ENCODE data around the gene VDAC1. TPM values are rescaled to one million over a fixed set of nuclear protein-coding genes. Genes with fewer than 3 reads are reported as not detected.
"Not testable (repeated sequence)": the region's sequence is repeated elsewhere in the genome, so short reads cannot be mapped to it uniquely, and the experiment has no call there.

VDAC1 gene
- total RNA-seq, 1 experiment from 2014 or later = 368 TPM

GRCh38 chr5:134030303-134030964 lies 25.7 kb upstream of the VDAC1 start:
- not testable (repeated sequence) for DNase-seq; H3K4me3 ChIP-seq (ENCODE audit: insufficient read depth, low read depth, low read length); H3K27me3 ChIP-seq (ENCODE audit: control insufficient read depth, insufficient read depth, low read length); H3K36me3 ChIP-seq (replicated peaks; ENCODE audit: control insufficient read depth, insufficient read depth, low read length)

GRCh38 chr5:134029156-134029555 lies 24.4 kb upstream of the VDAC1 start:
- no peaks in the 10 kb centered on the region for H3K27me3 ChIP-seq (ENCODE audit: control insufficient read depth, insufficient read depth, low read length)
- no peak for DNase-seq
- H3K4me3 ChIP-seq (ENCODE audit: insufficient read depth, low read depth, low read length) = no peak overlapping the region
- H3K36me3 ChIP-seq (replicated peaks; ENCODE audit: control insufficient read depth, insufficient read depth, low read length) = no peaks in the 10 kb centered on the region

- H3K4me3 ChIP-seq (ENCODE audit: insufficient read depth, low read depth, low read length) = no peak overlapping the region
- no peaks in the 10 kb centered on the region for H3K27me3 ChIP-seq (ENCODE audit: control insufficient read depth, insufficient read depth, low read length)
- H3K36me3 ChIP-seq (replicated peaks; ENCODE audit: control insufficient read depth, insufficient read depth, low read length) = no peaks in the 10 kb centered on the region
- no peak for DNase-seq
Observed at GRCh38 chr5:134028496-134028895, 23.7 kb upstream of the VDAC1 start.

GRCh38 chr5:134027288-134027615 lies 22.5 kb upstream of the VDAC1 start:
- Histone ChIP-seq H3K27me3 (ENCODE audit: control insufficient read depth, insufficient read depth, low read length) (no peaks in the 10 kb centered on the region), H3K4me3 (ENCODE audit: insufficient read depth, low read depth, low read length) (no peak overlapping the region), H3K36me3 (replicated peaks; ENCODE audit: control insufficient read depth, insufficient read depth, low read length) (no peaks in the 10 kb centered on the region)
- DNase-seq = no peak

GRCh38 chr5:134026521-134027287 lies 21.9 kb upstream of the VDAC1 start:
- DNase-seq = peak; percentile 91
- no peak overlapping the region for H3K4me3 ChIP-seq (ENCODE audit: insufficient read depth, low read depth, low read length)
- H3K27me3 ChIP-seq (ENCODE audit: control insufficient read depth, insufficient read depth, low read length) = no peaks in the 10 kb centered on the region
- H3K36me3 ChIP-seq (replicated peaks; ENCODE audit: control insufficient read depth, insufficient read depth, low read length) = no peaks in the 10 kb centered on the region

- DNase-seq = no peak
- no peaks in the 10 kb centered on the region for H3K36me3 ChIP-seq (replicated peaks; ENCODE audit: control insufficient read depth, insufficient read depth, low read length)
- H3K4me3 ChIP-seq (ENCODE audit: insufficient read depth, low read depth, low read length) = no peak overlapping the region
- no peaks in the 10 kb centered on the region for H3K27me3 ChIP-seq (ENCODE audit: control insufficient read depth, insufficient read depth, low read length)
Observed at GRCh38 chr5:134025786-134026185, 21.0 kb upstream of the VDAC1 start.

- no peaks in the 10 kb centered on the region for H3K27me3 ChIP-seq (ENCODE audit: control insufficient read depth, insufficient read depth, low read length)
- no peak for DNase-seq
- no peaks in the 10 kb centered on the region for H3K36me3 ChIP-seq (replicated peaks; ENCODE audit: control insufficient read depth, insufficient read depth, low read length)
- H3K4me3 ChIP-seq (ENCODE audit: insufficient read depth, low read depth, low read length) = no peak overlapping the region
Observed at GRCh38 chr5:134024811-134025210, 20.0 kb upstream of the VDAC1 start.

GRCh38 chr5:134022333-134022732 lies 17.6 kb upstream of the VDAC1 start:
- Histone ChIP-seq H3K4me3 (ENCODE audit: insufficient read depth, low read depth, low read length) (no peak overlapping the region), H3K36me3 (replicated peaks; ENCODE audit: control insufficient read depth, insufficient read depth, low read length) (no peaks in the 10 kb centered on the region), H3K27me3 (ENCODE audit: control insufficient read depth, insufficient read depth, low read length) (no peaks in the 10 kb centered on the region)
- no peak for DNase-seq

GRCh38 chr5:134020188-134020587 lies 15.4 kb upstream of the VDAC1 start:
- Histone ChIP-seq H3K36me3 (replicated peaks; ENCODE audit: control insufficient read depth, insufficient read depth, low read length) (no peaks in the 10 kb centered on the region), H3K27me3 (ENCODE audit: control insufficient read depth, insufficient read depth, low read length) (no peaks in the 10 kb centered on the region), H3K4me3 (ENCODE audit: insufficient read depth, low read depth, low read length) (no peak overlapping the region)
- no peak for DNase-seq

GRCh38 chr5:134019636-134020035 lies 14.9 kb upstream of the VDAC1 start:
- Histone ChIP-seq H3K4me3 (ENCODE audit: insufficient read depth, low read depth, low read length) (no peak overlapping the region), H3K36me3 (replicated peaks; ENCODE audit: control insufficient read depth, insufficient read depth, low read length) (no peaks in the 10 kb centered on the region), H3K27me3 (ENCODE audit: control insufficient read depth, insufficient read depth, low read length) (no peaks in the 10 kb centered on the region)
- no peak for DNase-seq

GRCh38 chr5:134018986-134019316 lies 14.2 kb upstream of the VDAC1 start:
- no peak overlapping the region for H3K4me3 ChIP-seq (ENCODE audit: insufficient read depth, low read depth, low read length)

GRCh38 chr5:134018154-134018985 lies 13.6 kb upstream of the VDAC1 start:
- no peak overlapping the region for H3K4me3 ChIP-seq (ENCODE audit: insufficient read depth, low read depth, low read length)
- no peak for DNase-seq

More at GRCh38 chr5:134018986-134019316, 14.2 kb upstream of the VDAC1 start:
- Histone ChIP-seq H3K27me3 (ENCODE audit: control insufficient read depth, insufficient read depth, low read length) (no peaks in the 10 kb centered on the region), H3K36me3 (replicated peaks; ENCODE audit: control insufficient read depth, insufficient read depth, low read length) (no peaks in the 10 kb centered on the region)
- DNase-seq = no peak

GRCh38 chr5:134008266-134008749 lies 3.5 kb upstream of the VDAC1 start:
- no peak for DNase-seq
- Histone ChIP-seq H3K27me3 (ENCODE audit: control insufficient read depth, insufficient read depth, low read length) (no peaks in the 10 kb centered on the region), H3K4me3 (ENCODE audit: insufficient read depth, low read depth, low read length) (no peak overlapping the region), H3K36me3 (replicated peaks; ENCODE audit: control insufficient read depth, insufficient read depth, low read length) (no peaks in the 10 kb centered on the region)

More at GRCh38 chr5:134018154-134018985, 13.6 kb upstream of the VDAC1 start:
- no peaks in the 10 kb centered on the region for H3K27me3 ChIP-seq (ENCODE audit: control insufficient read depth, insufficient read depth, low read length)
- no peaks in the 10 kb centered on the region for H3K36me3 ChIP-seq (replicated peaks; ENCODE audit: control insufficient read depth, insufficient read depth, low read length)

GRCh38 chr5:134007581-134008265 lies 2.9 kb upstream of the VDAC1 start:
- Histone ChIP-seq H3K4me3 (ENCODE audit: insufficient read depth, low read depth, low read length) (no peak overlapping the region), H3K36me3 (replicated peaks; ENCODE audit: control insufficient read depth, insufficient read depth, low read length) (no peaks in the 10 kb centered on the region), H3K27me3 (ENCODE audit: control insufficient read depth, insufficient read depth, low read length) (no peaks in the 10 kb centered on the region)
- peak; percentile 93 for DNase-seq
